Transverse colon (tissue), 3 donors: ENCODE results near the gene CMTR1.

Experiments
- EP300 ChIP-seq: sonication (generic); formaldehyde crosslinking; IDR thresholded peaks from one replicate; pipeline ENCODE4 v1.6.1; 2017; ENCODE audit warnings: antibody characterized with exemption, low read depth
- POLR2A ChIP-seq: fragments of 450-650 bp; IDR thresholded peaks from one replicate; pipeline ENCODE4 v1.6.1; 2016; ENCODE audit warnings: antibody characterized with exemption, mild to moderate bottlenecking, moderate library complexity
- TF ChIP-seq, protein P1 (sequence below), 5 experiments: fragments of 200-600 bp in 3 of 5; fragments of 450-650 bp in 2 of 5; sonication (generic) in 3 of 5; IDR thresholded peaks; 1 replicate in 2 of 5; 2 replicates in 3 of 5; pipeline ENCODE4 v1.5.1; 2016 to 2017; ENCODE audit warnings: antibody characterized with exemption in 5 of 5, inconsistent platforms in 3 of 5, mild to moderate bottlenecking in 2 of 5, moderate library complexity in 1 of 5

DNA sequence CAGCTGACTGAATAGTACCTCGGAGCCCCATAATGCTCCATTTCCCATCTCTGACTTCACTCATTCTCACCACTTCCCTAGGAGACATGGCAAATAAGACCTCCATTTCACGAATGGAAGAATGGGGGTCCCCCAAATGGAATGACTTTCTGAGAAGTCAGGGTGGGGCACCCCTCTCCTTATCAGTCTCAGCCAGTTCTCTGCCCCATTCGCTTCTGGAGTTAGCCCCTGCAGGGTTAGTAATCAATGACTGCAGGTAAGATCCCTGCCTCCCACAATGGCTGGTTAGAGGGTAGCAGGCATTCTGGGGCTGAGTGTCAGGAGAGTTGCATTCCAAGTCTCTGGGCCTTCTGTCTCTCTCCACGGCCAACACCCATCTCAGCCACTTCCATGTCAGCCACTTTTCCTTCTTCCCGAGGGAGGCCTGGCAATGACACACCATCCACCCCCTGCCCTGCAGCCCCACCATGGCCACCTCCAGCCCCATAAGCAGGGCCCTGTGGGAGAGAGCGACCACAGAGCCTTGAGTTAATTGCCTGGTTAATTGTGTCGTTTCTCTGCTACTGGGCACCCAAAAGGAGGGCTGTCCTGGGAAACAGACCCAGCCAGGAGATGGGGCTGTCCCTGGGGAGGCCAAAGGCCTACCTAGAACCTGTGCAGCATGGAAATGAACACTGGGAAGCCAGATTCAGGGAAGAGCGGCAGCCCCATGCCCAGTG, 53.3 kb downstream of the CMTR1 start:
- TF ChIP-seq, protein P1, sequence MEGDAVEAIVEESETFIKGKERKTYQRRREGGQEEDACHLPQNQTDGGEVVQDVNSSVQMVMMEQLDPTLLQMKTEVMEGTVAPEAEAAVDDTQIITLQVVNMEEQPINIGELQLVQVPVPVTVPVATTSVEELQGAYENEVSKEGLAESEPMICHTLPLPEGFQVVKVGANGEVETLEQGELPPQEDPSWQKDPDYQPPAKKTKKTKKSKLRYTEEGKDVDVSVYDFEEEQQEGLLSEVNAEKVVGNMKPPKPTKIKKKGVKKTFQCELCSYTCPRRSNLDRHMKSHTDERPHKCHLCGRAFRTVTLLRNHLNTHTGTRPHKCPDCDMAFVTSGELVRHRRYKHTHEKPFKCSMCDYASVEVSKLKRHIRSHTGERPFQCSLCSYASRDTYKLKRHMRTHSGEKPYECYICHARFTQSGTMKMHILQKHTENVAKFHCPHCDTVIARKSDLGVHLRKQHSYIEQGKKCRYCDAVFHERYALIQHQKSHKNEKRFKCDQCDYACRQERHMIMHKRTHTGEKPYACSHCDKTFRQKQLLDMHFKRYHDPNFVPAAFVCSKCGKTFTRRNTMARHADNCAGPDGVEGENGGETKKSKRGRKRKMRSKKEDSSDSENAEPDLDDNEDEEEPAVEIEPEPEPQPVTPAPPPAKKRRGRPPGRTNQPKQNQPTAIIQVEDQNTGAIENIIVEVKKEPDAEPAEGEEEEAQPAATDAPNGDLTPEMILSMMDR (IDR thresholded peaks at IDR 0.05), result no peak
- TF ChIP-seq EP300, result no peak
- TF ChIP-seq POLR2A, result no peak
